ENCODE data around the gene USP7.

DNA sequence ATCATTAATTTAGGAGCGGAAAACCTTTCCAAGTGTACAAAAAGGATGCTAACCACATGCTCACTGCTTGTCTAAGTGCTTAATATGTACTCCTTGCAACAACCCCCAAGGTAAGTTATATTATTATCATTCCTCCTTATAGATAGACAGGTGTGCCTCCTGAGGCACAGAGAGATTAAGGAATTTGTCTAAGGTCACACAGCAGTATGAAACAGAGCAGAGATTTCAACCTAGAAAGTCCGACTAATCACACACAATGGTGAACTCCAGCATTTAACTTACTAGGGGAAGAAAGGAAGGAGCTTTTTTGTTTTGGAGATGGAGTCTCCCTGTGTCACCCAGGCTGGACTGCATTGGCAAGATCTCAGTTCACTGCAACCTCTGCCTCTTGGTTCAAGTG is 37.0 kb upstream of the USP7 start:
- no peak for TF ChIP-seq EP300 (IDR thresholded peaks at IDR 0.05)
- no peak for TF ChIP-seq CTCF (IDR thresholded peaks at IDR 0.05)
- no peak for TF ChIP-seq POLR2A (IDR thresholded peaks at IDR 0.05)

Data from ovary (tissue), 3 donors.